ENCODE data around the gene SERPINB7.
"Not testable (repeated sequence)": the region's sequence is repeated elsewhere in the genome, so short reads cannot be mapped to it uniquely, and the experiment has no call there.

The SERPINB7 gene, protein sequence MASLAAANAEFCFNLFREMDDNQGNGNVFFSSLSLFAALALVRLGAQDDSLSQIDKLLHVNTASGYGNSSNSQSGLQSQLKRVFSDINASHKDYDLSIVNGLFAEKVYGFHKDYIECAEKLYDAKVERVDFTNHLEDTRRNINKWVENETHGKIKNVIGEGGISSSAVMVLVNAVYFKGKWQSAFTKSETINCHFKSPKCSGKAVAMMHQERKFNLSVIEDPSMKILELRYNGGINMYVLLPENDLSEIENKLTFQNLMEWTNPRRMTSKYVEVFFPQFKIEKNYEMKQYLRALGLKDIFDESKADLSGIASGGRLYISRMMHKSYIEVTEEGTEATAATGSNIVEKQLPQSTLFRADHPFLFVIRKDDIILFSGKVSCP

DNA sequence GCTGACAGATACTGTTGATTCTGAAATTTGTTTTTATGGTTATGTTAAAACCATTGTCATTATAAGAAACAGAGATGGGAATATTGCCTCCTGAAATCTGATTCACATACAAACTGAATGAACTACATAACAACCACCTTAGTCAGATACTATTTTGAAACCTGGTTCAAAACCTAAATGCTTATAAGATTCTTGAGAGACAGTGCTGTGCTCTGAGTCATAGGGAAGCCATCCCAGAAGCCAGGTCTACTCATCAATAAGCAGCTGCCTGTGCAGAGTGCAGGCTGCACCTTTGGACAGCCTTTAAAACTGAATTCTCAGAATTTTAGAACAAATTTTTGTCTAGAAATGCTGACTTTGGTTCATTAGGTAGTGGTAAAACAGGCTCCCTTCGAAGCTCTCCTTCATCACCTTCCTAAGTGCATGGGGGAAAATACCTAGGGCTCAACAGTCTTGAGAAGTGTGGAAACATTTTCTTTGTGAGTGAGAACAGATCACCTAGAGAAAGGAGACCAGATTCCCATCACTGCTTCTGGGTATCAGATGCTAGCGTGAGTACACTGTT lies at the start of gene SERPINB7:
TSS of gene SERPINB7 (plus strand) at position 253 of the 565 bp plus-strand sequence. CDS start 6,955 bp downstream, outside the sequence.
- DNase-seq (ENCODE audit: low read depth) = no peak

DNA sequence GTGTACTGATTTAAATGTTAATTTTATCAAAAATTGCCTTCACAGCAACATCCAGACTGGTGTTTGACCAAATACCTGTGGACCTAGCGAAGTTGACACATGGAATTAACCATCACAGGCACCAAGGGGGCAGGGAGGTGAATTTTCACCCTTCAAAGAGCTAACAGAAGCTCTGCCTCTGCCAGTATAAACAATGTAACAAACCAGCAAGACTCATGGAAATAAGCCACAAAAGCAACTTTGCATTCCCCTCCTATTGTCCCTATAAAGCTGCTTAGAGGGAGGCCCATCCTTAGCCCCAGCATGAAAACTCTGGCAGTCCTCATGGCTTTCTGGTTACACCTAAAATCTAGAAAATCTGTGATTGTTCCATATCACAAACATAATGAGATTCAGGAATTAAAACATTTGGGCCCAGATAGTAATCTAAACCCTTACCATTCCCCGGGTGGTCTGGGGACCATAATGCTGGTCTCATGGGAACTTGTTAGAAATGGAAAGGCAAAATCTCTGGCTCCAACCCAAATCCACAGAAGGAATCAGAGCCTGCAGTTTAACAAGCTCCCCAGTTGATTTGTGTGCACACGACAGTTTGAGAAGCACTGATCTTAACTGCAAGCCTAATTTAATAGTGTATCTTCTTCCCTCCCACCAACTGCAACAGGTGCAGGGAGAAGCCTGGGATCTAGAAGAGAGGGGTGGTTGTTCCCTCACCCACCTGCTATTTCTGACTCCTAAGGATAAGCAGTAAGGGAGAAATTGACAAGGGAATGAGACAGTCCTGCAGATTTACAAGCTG lies 49.3 kb upstream of the SERPINB7 start:
- DNase-seq (ENCODE audit: low read depth) = no peak

DNA sequence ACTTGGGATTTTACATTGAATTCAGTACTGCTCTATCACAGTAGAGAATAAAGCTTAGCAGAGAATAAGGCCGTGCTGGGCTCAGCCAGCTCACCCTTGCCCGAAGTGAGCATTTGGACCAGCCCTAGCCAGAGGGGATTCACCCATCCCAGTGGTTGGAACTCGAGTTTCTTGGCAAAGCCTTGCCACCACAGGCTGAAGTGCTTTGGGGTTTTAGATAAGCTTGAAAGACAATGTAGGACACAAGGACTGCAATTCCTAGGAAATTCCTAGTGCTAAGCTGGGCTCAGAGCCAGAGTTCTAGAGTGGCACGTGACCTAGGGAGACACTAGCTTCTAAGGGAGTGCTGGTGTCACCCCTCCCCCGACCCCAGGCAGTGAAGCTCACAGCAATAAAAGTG lies 44.4 kb upstream of the SERPINB7 start:
- DNase-seq (ENCODE audit: low read depth) = no peak

DNA sequence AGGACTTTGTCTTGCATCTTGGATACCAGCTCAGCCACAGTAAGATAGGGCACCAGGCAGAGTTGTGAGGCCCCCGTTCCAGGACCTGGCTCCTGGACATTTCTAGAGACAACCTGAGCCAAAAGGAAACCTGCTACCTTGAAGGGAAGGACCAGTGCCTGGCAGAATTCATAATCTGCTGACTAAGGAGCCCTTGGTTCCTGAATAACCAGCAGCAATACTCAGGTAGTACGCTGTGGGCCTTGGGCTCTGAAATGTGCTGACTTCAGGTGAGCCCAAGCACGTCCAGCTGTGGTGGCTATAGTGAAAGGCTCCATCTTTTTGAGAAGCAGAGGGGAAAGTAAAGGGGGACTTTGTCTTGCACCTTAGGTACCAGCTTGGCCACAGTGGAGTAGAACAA lies 44.0 kb upstream of the SERPINB7 start:
- DNase-seq (ENCODE audit: low read depth) = no peak

DNA sequence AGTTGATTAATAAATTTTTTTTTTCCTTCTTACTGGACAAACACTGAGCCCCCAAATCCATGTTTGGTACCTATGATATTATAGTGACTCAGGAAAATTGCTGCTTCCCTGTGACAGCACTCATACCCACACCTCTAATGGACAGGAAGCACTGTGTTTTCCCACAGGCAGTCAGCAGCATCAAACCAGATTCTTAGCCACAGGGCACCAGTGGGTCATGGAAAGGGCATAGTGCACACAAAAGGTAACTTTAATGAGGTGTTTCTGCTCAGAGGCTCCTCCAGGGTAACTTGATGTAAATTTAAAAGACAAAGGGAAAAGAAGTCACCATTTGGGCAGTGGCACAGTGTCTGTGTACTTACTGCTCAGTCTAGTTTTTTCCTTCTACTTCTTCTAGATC lies 38.3 kb upstream of the SERPINB7 start:
- no peak for DNase-seq (ENCODE audit: low read depth)

DNA sequence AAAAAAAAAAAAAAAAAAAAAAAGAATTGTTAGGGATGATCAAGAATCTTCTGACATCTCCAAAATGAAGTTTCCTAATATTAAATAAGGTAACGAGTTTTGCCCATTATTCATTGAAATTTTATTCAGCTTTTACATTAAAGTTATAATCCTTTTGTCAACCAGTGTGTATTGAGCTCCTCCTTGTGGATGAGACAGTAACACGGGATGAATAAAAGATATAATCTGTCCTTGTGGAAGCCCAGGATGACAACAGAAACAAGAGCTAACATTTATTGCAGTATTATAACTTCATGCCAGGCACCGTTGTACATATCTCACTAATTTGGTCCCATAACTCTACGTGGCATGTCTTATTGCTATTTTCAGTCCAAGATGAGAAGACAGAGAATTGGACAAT lies 33.4 kb upstream of the SERPINB7 start:
- no peak for DNase-seq (ENCODE audit: low read depth)

DNA sequence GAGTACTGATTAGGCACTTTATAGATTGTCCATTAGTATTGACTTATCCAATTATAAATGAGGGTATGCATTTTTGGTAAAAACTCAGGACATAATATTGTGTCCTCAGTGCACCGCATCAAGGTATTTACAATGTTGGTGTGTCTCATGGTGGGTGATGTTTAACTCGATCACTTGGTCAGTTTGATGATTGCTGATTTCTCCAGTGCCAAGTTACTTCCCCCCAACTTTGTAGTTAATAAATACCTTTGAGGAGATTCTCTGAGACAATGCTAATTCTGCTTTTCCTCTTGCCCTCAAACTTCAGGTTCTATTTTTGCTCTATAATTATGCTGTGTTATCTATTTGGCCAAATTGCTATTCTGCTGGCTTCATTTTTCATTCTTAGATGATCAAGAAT lies 28.2 kb upstream of the SERPINB7 start:
- no peak for DNase-seq (ENCODE audit: low read depth)

DNA sequence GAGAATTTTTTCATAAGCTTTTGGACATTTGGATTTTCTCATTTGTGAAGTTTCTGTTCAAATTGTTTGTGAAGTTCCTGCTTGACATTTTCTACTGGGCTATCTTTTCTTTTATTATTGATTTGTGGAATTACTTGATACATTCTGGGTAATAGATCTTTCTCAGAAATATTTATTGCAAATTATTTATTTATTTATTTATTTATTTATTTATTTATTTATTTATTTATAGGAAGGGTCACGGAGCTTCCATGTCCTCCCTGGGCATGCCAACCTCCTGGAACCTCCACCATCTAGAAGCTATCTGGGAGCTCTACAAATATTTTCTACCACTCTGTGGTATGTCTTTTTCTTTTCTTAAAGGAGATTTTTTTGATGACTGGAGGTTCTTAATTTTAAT lies 25.7 kb upstream of the SERPINB7 start:
- DNase-seq (ENCODE audit: low read depth) = no peak

DNA sequence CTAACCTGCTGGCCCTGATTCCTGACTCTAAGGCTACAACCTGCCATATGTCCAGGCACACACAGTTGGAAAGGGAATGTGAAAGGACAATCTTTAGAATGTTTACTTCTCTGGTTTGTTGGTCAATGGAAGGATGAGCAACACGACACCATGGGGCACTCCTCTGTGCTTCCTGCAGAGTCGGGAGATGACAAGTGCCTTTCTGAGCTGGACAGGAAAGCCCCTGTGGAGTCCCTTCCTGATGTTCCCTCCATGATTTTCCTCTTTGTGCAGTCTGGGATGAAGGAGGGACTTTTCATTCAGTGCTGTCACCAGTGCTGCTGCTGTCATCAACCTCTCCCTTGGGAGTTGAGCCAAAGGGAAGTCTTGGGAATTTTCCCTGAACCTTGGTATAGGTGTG lies 22.6 kb upstream of the SERPINB7 start:
- DNase-seq (ENCODE audit: low read depth) = no peak

DNA sequence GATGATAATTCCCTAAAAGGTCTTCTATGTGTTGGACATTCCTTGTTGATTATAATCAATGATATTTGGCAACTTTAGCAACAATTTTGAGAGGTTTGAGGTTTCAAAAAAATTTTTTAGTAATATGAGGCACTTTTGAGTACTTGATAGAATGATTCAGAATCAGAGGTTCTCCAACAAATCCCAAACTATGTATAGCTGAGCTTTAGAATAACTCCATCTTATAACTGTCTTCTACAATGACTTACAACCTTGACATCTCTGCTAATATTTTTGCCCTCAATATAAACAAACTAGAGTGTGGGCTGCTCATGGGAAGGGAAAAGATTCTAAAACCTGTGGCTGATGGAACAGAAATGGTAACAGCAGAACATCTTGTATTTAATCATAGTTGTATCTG lies 21.5 kb upstream of the SERPINB7 start:
- no peak for DNase-seq (ENCODE audit: low read depth)

DNA sequence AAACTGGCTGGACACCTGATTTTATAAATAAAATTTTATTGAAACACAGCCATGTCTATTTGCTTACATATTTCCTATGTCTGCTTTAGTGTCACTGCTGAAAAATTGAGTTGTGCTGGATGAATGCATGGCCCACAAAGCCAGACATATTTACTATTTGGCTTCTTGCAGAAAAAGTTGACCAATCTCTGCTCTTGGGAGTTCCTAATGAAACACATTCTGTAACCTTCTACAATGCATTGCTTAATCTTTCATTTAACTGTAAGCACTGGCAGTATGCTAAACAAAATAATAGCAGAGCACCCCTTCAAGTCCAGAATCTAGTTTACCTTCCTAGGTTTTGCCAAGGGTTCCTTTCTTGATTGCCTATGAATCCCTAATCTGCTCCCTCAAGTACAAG lies 17.7 kb upstream of the SERPINB7 start:
- no peak for DNase-seq (ENCODE audit: low read depth)

DNA sequence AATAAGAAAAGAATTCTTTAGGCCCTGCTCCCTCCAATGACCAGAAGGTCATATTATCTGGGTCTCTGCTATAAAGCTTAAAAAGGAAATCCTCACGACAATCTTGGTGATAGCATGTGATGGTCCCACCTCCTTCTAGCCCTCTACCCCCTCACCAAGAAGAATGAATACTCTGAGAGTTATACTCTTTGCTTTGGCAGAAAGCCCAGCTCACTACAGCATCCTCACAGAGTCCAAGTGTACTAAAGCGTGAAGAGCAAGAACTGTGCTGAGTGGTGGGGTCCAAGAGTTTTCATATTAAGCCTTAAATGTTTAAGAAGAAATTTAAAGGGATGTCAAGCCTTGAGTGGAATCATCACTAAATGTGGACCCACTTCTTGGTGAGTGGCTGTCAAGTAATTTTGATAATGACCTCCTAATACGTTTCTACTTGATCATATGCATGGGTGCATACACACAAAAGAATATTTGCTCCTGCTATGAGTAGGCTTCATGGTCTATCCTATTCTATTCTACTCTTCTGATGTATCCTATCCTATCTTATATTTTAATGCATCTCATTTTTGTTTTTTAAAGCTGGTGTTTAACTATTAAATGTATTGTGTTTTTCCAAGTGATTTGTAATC lies 16.5 kb upstream of the SERPINB7 start:
- no peak for DNase-seq (ENCODE audit: low read depth)

DNA sequence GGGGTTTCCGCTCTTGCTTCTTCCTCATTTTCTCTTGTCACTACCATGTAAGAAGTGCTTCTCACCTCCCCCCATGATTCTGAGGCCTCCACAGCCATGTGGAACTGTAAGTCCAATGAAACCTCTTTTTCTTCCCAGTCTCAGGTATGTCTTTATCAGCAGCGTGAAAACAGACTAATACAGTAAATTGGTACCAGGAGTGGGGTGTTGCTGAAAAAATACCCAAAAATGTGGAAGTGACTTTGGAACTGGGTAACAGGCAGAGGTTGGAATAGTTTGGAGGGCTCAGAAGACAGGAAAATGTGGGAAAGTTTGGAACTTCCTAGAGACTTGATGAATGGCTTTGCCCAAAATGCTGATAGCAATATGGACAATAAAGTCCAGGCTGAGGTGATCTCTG lies 15.4 kb upstream of the SERPINB7 start:
- DNase-seq (ENCODE audit: low read depth) = not testable (repeated sequence)

DNA sequence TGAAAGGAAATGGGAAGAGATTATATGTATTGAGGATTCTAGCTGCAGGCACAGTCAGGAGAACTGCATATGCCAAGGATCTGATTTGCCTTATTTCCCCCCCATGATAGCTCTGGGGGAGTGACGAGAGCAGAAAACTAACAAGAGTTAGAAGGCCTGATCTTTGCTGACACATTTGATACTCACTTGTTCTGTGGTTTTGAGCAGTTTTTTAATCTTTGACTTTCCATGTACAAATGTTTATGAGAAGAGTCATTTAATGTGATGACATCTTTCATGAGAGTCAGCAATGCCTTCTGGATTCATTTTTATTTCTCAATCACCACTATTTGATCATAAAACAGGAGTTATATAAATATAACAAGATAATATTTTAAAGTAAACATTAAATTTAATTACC lies 12.7 kb upstream of the SERPINB7 start:
- no peak for DNase-seq (ENCODE audit: low read depth)

DNA sequence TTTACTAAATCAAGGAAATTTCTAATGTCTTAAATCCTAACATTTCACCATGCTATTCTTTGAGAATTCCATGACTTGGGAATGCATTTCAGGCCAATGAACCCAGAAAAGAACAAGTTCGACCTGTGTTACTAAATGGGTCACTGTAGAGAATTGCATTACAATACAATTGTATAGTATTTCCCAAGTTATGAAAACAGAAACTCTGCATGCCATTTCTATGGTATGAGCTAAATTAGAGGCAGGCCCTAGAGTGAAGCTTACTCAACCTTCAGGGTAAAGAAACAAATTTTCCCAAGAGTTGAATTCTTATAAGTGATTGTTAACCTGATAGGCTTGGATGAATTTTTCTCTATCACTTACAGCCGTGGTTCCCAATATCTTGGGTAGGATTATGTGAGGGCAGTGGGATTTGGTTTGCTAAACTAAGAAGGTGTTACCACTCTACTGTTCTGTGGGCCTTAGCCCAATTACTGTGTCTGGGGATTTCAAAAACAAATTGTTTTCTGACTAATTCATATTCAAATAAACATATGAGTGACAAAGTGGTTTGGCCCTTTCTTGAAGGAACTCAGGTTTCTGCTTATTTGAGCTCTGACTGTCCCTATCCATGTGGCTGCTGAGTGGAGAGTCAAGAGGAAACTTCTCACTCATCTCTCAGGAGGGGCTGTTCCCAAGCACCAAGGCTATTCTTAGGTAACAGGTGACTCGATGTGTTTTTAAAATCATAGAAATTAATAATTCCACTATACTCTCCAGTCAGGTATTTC lies 11.2 kb upstream of the SERPINB7 start:
- DNase-seq (ENCODE audit: low read depth) = no peak

DNA sequence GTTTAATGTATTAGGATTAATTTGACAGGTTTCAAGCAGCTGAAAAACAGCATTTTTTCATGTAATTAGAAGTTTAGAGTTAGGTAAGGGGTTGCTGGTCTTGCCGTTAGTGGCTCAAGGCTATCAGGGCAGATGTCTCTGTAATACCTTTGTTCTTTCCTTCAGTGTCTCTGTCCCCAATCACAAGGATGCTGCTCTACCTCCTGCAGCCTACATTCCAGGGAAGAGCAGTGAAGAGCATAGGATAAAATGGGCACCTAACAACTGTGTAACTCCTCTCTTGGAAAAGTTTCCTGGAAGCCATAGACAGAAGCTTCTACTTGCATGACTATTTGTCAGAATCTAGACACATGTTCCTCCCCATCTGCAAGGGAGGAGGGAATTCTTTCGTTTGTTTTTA lies 9.4 kb upstream of the SERPINB7 start:
- DNase-seq (ENCODE audit: low read depth) = no peak

DNA sequence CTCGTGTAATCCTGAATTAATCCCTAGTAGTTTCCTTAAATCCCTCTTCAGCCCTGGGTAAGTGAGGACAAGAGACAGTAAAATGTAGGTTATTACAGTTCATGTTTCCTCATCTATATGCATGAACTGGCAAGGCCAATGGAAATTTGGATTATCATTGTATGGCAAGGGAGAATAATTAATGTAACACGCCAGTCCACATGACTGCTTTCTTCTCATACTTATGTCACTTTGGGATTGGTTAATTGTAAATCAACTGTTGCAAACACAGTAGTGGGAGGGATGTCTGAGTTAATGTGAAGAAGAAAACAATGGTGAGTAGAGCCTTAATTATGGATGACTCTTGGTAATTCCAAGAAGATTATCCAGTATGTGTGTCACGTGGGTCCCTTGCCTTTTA lies 1.7 kb upstream of the SERPINB7 start:
- DNase-seq (ENCODE audit: low read depth) = no peak

DNA sequence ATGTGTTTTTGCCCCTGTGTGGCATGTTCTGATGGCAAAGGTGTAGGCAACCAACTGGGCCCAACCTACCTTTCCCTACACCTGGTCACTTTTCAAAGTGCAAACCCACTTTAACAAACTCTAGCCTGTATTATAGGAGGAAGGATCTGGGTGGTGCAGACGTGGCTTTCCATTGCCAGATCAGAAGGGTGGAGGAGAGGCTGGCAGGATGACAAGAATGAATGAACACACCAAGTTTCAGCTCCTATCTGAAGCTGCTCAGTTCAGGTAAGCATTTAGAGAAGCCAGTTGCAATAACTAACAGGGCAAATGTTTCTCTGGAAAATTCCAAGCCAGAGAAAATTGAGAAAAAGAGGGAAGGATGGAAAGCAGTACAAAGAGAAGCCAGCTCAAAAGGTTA lies 707 bp upstream of the SERPINB7 start:
- no peak for DNase-seq (ENCODE audit: low read depth)

DNA sequence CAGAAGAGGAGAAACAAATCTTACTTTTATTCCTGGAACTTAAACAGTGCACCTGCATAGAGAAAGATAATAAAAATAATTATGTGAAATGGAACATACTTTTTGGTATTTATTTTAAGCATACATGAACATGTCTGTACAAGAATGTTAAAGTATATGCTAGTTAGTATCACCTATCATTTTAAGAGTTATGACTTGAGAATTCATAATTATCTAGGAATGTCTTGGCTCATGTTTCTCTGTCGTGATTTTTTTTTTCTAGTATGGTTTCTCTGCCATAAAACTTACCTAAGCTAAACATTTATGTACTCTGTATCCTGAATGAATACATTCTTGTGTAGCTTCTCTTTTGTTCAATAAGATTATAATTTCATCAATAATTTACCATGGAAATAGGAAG lies 4.2 kb downstream of the SERPINB7 start:
- no peak for DNase-seq (ENCODE audit: low read depth)

DNA sequence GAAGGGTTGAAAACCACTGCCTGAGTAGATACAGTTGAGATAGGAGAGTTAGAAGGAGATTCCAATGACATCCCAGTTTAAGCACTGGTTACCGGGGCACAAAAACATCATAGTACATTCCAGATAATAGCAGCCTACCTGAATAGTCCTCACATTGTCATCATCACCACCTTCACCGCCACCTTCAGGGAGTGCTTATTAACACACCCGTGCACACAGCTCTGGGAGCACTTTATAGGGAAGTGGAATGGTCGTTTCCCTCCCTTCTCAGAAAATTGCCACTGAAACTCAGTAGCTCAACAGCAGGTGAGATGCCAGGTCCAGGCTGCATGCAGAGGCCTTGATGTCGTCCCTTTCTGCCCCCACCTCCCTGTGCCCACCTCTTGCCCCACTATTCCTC lies 8.2 kb downstream of the SERPINB7 start:
- DNase-seq (ENCODE audit: low read depth) = no peak

DNA sequence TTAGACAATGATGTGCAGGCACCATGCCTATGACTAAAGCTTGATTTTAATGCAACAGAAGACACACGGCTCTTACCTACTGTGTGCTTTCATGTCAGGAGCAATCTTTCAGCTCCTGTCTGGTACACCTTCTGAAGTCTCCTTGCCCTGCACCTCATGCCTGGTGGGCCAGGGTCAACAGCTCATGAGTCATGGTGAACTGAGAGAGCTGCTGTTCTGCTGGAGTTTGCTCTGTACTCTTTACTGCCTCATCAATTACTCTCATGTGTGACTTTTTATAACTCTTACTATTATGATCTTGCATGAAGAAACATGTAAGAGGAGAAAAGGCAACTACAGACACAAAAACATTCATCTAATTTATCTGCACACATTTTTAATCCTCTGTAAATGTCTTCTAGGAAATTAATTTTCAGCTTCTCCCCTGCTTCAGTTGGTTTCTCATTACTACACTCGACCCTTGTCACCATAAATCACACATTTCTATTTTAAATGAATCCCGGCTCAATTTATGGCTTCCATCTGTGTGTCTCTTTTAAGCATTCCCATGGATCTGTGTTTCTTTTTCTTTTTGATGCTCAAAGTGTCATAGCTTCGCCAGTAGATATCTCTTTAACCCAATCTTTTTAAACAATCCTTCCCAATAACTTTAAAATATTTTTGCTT lies 9.7 kb downstream of the SERPINB7 start:
- DNase-seq (ENCODE audit: low read depth) = no peak
